Measurements from ENCODE around the gene ANTXRL.
"Not testable (repeated sequence)": the region's sequence is repeated elsewhere in the genome, so short reads cannot be mapped to it uniquely, and the experiment has no call there.

ANTXRL gene

GRCh38 chr10:46296641-46297141, 9.9 kb downstream of the ANTXRL start:
- DNase-seq, result no peak

- DNase-seq, result no peak
Observed at GRCh38 chr10:46297406-46298204, 10.8 kb downstream of the ANTXRL start.

- no peak for DNase-seq
Observed at GRCh38 chr10:46298477-46299285, 11.9 kb downstream of the ANTXRL start.

- DNase-seq, result no peak
Observed at GRCh38 chr10:46299286-46299535, 12.4 kb downstream of the ANTXRL start.

- no peak for DNase-seq
Observed at GRCh38 chr10:46299536-46300369, 13.0 kb downstream of the ANTXRL start.

GRCh38 chr10:46300370-46300711, 13.5 kb downstream of the ANTXRL start:
- not testable (repeated sequence) for DNase-seq

GRCh38 chr10:46301056-46301645, 14.4 kb downstream of the ANTXRL start:
- no peak for DNase-seq

GRCh38 chr10:46301721-46302479, 15.1 kb downstream of the ANTXRL start:
- no peak for DNase-seq

- not testable (repeated sequence) for DNase-seq
Observed at GRCh38 chr10:46302765-46303352, 16.1 kb downstream of the ANTXRL start.

- no peak for DNase-seq
Observed at GRCh38 chr10:46304062-46304461, 17.3 kb downstream of the ANTXRL start.

GRCh38 chr10:46304671-46305070, 17.9 kb downstream of the ANTXRL start:
- not testable (repeated sequence) for DNase-seq

- DNase-seq, result no peak
Observed at GRCh38 chr10:46305079-46305818, 18.5 kb downstream of the ANTXRL start.

- no peak for DNase-seq
Observed at GRCh38 chr10:46305986-46306385, 19.2 kb downstream of the ANTXRL start.

- DNase-seq, result no peak
Observed at GRCh38 chr10:46306516-46307184, 19.9 kb downstream of the ANTXRL start.

GRCh38 chr10:46307281-46308112, 20.7 kb downstream of the ANTXRL start:
- DNase-seq, result no peak

GRCh38 chr10:46308113-46308415, 21.3 kb downstream of the ANTXRL start:
- no peak for DNase-seq

GRCh38 chr10:46308666-46309450, 22.1 kb downstream of the ANTXRL start:
- DNase-seq, result no peak

- no peak for DNase-seq
Observed at GRCh38 chr10:46309511-46310142, 22.8 kb downstream of the ANTXRL start.
